Mucosa of descending colon (tissue), 3 donors: ENCODE results near the gene VAPB. TPM values are rescaled to one million over a fixed set of nuclear protein-coding genes. Genes with fewer than 3 reads are reported as not detected.
"Not testable (repeated sequence)": the region's sequence is repeated elsewhere in the genome, so short reads cannot be mapped to it uniquely, and the experiment has no call there.

ENCODE experiments used
- ATAC-seq: fragments of 200-7000 bp; cut with Tn5 transposase; one replicate; pipeline ENCODE4 v1.9.1; 2020; ENCODE audit warnings: mild to moderate bottlenecking, moderate library complexity
- DNase-seq, 3 donors: peaks; one replicate each; pipeline ENCODE4 v3.0.0-alpha.2; 2020
- H3K36me3 ChIP-seq: fragments of 200-600 bp; one replicate; pipeline ENCODE4 v1.8.0; 2021; ENCODE audit warnings: low read depth, mild to moderate bottlenecking
- H3K4me1 ChIP-seq: fragments of 200-600 bp; one replicate; pipeline ENCODE4 v1.8.0; 2021; ENCODE audit warnings: low read depth, mild to moderate bottlenecking
- H3K4me3 ChIP-seq: fragments of 200-600 bp; one replicate; pipeline ENCODE4 v1.8.0; 2021; ENCODE audit warnings: mild to moderate bottlenecking
- H3K9me3 ChIP-seq: fragments of 200-600 bp; one replicate; pipeline ENCODE4 v1.8.0; 2021; ENCODE audit warnings: mild to moderate bottlenecking
- intact Hi-C, 2 donors: fragments of 100-400 bp; cut with DNase I in 1 of 2; cut with micrococcal nuclease in 1 of 2; formaldehyde crosslinking; loops; one replicate each; pipeline versions ENCODE4 v1.11.0 to v1.11.1; 2022; cut with DNase I, micrococcal nuclease
- total RNA-seq, 3 donors: library from RNA; stranded (reverse); fragmentation: NEBNext Ultra II Directional in 2 of 3; extraction: Animal tissue kit (Norgen Biotek cat#: 25700) in 2 of 3; gene quantifications; one replicate each; pipeline versions ENCODE4 v1.2.1 to v1.2.4, GENCODE V29; 2021 to 2023
- TF ChIP-seq, protein P1 (sequence below): fragments of 200-600 bp; IDR thresholded peaks from one replicate; pipeline ENCODE4 v1.8.0; 2022; ENCODE audit warnings: antibody characterized with exemption, mild to moderate bottlenecking
- donor health status: DM: no; HTN: no; CAD: no; lungs with moderate emphysema.
- donor health status: DM: no; HTN: no; CAD: no.
- donor health status: DM: no; HTN: yes; CAD: no.

Gene VAPB
- total RNA-seq, 3 donors from 2014 or later, result 52.5 to 74.6 (median 58.8) TPM

DNA sequence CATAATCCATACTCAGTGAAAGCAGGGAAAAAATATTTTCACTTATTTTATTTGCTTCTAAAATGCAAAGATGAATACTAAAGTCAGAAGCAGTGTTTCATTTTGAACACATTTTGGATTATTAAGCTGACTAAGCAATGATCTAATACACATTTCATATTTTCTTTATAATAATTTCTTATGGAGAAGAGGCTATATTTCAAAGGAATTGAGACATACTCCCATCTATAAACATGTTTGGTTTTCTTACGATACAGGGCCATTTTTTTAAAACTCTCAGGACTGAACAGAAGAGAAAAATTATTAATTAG, 26.9 kb upstream of the VAPB start:
- H3K36me3 ChIP-seq, result no peaks in the 10 kb centered on the region
- ATAC-seq (no peak), DNase-seq (no peak)
- no peaks in the 10 kb centered on the region for H3K9me3 ChIP-seq
- H3K4me1 ChIP-seq, result no peaks in the 10 kb centered on the region
- TF ChIP-seq, protein P1, sequence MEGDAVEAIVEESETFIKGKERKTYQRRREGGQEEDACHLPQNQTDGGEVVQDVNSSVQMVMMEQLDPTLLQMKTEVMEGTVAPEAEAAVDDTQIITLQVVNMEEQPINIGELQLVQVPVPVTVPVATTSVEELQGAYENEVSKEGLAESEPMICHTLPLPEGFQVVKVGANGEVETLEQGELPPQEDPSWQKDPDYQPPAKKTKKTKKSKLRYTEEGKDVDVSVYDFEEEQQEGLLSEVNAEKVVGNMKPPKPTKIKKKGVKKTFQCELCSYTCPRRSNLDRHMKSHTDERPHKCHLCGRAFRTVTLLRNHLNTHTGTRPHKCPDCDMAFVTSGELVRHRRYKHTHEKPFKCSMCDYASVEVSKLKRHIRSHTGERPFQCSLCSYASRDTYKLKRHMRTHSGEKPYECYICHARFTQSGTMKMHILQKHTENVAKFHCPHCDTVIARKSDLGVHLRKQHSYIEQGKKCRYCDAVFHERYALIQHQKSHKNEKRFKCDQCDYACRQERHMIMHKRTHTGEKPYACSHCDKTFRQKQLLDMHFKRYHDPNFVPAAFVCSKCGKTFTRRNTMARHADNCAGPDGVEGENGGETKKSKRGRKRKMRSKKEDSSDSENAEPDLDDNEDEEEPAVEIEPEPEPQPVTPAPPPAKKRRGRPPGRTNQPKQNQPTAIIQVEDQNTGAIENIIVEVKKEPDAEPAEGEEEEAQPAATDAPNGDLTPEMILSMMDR, result no peak
- no peak overlapping the region for H3K4me3 ChIP-seq
- intact Hi-C loops, result no loop called here

DNA sequence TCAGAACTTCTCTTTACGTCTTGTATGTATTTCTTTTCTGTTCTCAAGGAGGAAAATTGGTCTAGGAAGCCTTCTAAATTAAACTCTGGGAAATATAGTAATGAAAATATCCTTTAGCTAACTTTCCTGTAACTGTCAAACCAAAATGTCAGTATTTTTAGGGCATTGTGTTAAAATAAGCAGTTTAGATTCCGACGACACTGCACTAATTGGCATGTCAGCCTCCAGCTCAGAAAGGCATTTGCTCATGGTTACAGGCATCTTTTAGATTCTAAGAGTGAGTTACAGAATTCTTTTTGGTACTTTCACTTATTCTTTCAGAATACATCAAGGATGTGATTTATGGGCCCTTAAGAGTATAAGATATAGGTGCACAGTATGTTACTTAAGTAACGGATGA, 26.1 kb upstream of the VAPB start:
- Histone ChIP-seq H3K36me3 (no peaks in the 10 kb centered on the region), H3K4me3 (no peak overlapping the region), H3K9me3 (no peaks in the 10 kb centered on the region), H3K4me1 (no peaks in the 10 kb centered on the region)
- TF ChIP-seq, protein P1, result no peak
- no peak for ATAC-seq
- DNase-seq, result no peak
- intact Hi-C loops, result no loop called here

DNA sequence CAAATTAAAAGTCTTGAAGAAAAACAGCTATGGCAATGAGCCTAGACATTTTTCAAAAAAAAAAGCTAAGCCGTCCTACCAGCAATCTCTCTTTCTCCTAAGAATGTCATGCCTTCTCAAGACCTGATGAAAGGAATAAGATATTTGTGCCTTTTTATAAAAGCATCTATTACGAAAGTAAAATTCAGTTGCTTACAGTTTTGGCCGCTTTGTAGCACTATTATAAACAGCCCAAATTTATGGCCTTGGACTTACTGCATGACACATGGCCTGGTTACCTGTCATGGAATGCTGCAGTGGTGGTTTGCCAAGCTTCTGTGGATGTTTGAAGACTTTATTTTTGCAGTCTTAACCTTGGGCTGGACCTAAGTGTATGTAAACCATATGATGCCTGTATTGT, 22.2 kb upstream of the VAPB start:
- no peak for DNase-seq
- intact Hi-C loops, result no loop called here

DNA sequence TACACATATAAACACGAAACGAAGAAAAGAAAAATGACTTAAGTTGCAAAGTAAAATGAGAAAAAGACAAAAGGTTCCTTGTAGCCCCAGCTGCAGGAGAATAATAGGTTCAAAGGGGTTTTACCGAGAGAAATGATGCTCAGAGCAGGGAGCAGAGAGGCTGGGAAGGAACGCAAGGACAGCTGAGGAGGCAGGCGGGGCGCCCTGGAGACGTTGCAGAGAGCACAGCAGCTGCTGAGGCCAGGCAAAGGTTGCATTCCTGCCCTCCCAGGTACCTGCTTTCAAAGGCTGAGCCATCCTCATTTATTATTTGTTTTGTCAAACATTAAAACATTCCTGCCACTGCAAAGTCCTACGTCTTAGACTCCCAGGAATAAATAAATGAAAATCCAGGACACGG, 16.2 kb upstream of the VAPB start:
- H3K4me3 ChIP-seq, result no peak overlapping the region
- H3K36me3 ChIP-seq, result no peaks in the 10 kb centered on the region
- TF ChIP-seq, protein P1, result no peak
- no peaks in the 10 kb centered on the region for H3K4me1 ChIP-seq
- ATAC-seq (no peak), DNase-seq (no peak)
- no peaks in the 10 kb centered on the region for H3K9me3 ChIP-seq
- intact Hi-C loops, result no loop called here

More for the DNA sequence above, 22.2 kb upstream of the VAPB start:
- no peaks in the 10 kb centered on the region for H3K4me1 ChIP-seq
- no peak for ATAC-seq
- TF ChIP-seq, protein P1, result no peak
- no peaks in the 10 kb centered on the region for H3K36me3 ChIP-seq
- H3K9me3 ChIP-seq, result no peaks in the 10 kb centered on the region
- no peak overlapping the region for H3K4me3 ChIP-seq

DNA sequence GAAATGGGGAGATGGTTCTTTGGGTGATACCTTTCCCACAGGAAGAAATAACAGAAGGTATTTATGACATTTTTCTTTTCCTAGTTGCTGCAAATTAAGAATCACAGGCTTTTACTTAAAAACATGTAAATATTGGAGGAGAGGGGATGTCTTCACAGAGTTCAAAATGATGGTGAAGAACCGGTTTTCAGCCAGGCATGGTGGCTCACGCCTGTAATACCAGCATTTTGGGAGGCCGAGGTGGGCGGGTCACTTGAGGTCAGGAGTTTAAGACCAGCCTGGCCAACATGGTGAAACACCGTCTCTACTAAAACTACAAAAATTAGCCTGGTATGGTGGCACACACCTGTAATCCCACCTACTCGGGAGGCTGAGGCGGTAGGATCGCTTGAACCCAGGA, 15.7 kb upstream of the VAPB start:
- H3K4me3 ChIP-seq, H3K4me1 ChIP-seq, H3K9me3 ChIP-seq, ATAC-seq, intact Hi-C loops, H3K36me3 ChIP-seq, DNase-seq: not testable (repeated sequence)

DNA sequence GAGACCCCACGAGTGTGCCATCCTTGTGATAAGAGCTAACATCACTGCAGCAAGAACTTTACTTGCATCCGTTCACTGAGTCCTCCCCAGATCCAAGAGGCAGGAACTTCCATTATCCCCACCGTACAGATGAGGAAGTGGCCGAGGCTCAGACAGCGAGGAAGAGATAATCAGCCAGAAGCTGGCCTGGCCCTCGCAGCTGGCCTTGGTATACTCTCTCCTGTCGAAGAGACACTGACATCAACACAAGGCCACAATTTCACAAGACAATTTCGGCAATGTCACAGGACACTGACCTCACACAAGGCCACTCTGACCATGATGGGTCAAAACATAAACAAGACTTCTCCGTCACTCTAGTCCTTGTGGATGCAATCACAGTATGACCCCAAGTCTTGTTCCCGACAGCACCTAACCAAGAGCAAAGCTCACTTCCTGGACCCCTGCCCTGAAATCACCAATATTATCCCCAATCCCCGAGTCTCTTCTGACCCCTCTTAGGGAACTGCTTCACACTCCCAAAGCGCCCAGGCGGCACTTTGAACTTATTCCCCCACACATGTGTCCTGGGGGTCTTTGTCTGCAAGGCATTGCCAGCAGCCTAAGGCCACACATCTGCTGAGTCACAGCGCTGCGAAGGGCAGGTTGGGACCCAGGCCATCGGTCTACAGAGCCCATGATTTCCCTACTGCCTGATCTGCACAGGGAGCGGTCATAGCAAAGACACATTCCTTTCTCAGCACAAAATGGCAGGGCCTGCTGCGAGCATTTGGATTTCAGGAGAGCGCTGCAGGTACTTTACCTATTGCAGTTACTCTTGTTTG, 14.8 kb upstream of the VAPB start:
- TF ChIP-seq, protein P1, result no peak
- no peak for ATAC-seq

More for the DNA sequence above, 14.8 kb upstream of the VAPB start:
- Histone ChIP-seq H3K4me3 (no peak overlapping the region), H3K36me3 (no peaks in the 10 kb centered on the region), H3K9me3 (no peaks in the 10 kb centered on the region), H3K4me1 (no peaks in the 10 kb centered on the region)
- intact Hi-C loops, result no loop called here
- DNase-seq, result no peak
